K562 (cell line): ENCODE measurements around the gene MEF2C. TPM values are rescaled to one million over a fixed set of nuclear protein-coding genes. Genes with fewer than 3 reads are reported as not detected.
A peak's percentile ranks its signal among the peaks of the same experiment; 100 is the strongest.

Experiments
- ATAC-seq: fragments of 200-7000 bp; cut with Tn5 transposase; 3 replicates; pipeline ENCODE4 v1.9.1; 2020; ENCODE audit warnings: moderate library complexity
- BruUV-seq: library from RNA; stranded (reverse); fragments of 400-500 nt; replicated peaks from 2 replicates; lab custom pipeline; 2021; lab: Mats Ljungman, UMichigan
- CTCF ChIA-PET: fragments of 300-600 bp; formaldehyde crosslinking; extraction: SDS; loops from one replicate; lab custom pipeline; 2021; ENCODE audit warnings: low intra/inter-chr PET ratio; lab: Yijun Ruan, JAX
- POLR2A ChIA-PET: fragments of 300-600, 350-650 bp; sonication (Branson Sonifier 250); formaldehyde crosslinking; extraction: SDS; loops from one replicate; lab custom pipeline; 2021; ENCODE audit warnings: antibody characterized with exemption, inconsistent platforms; lab: Yijun Ruan, JAX
- DNase-seq, 4 experiments: peaks; one replicate each; pipeline versions ENCODE4 v3.0.0 to v3.0.0-alpha.2; 2011 to 2018; ENCODE audit warnings: low spot score in 3 of 4, mixed read lengths in 3 of 4; ENCODE audit errors: extremely low read depth in 1 of 4
- FAIRE-seq: peaks from 2 replicates; lab custom pipeline; 2011; peaks lifted over from hg19 to GRCh38; lab: Jason Lieb, UNC
- H2AFZ ChIP-seq: 2 replicates; pipeline ENCODE4 v1.6.0; 2011; ENCODE audit warnings: low read depth, low read length, control low read depth, inconsistent platforms
- H3K27ac ChIP-seq: fragments of 200-600 bp; 3 replicates; pipeline ENCODE4 v1.8.0; 2011; ENCODE audit warnings: low read depth, mild to moderate bottlenecking, control low read depth, inconsistent platforms, low read length, moderate library complexity, mixed read lengths; ENCODE audit errors: extremely low read depth
- H3K27me3 ChIP-seq, 2 experiments: fragments of 300-600 bp in 1 of 2; 2 replicates in 1 of 2; 3 replicates in 1 of 2; pipeline versions ENCODE4 v1.6.0 to v1.8.0; 2011; ENCODE audit warnings: inconsistent platforms in 2 of 2, low read length in 2 of 2, mild to moderate bottlenecking in 1 of 2, mixed read lengths in 1 of 2, moderate library complexity in 1 of 2; ENCODE audit not compliant: control insufficient read depth in 2 of 2, insufficient read depth in 2 of 2
- H3K36me3 ChIP-seq: fragments of 300-600 bp; 3 replicates; pipeline ENCODE4 v1.8.0; 2011; ENCODE audit warnings: mild to moderate bottlenecking, low read length, inconsistent platforms; ENCODE audit not compliant: control insufficient read depth, insufficient read depth
- H3K4me1 ChIP-seq, 2 experiments: fragments of 200-600 bp in 1 of 2; replicated peaks in 1 of 2; 2 replicates in 1 of 2; 3 replicates in 1 of 2; pipeline versions ENCODE4 v1.5.1 to v1.8.0; 2011; ENCODE audit warnings: inconsistent platforms in 2 of 2, low read length in 2 of 2, mild to moderate bottlenecking in 1 of 2, mixed read lengths in 1 of 2, moderate library complexity in 1 of 2; ENCODE audit not compliant: control insufficient read depth in 2 of 2, insufficient read depth in 2 of 2
- H3K4me2 ChIP-seq: 2 replicates; pipeline ENCODE4 v1.6.1; 2011; ENCODE audit warnings: low read length, control low read depth, inconsistent platforms, mixed read lengths; ENCODE audit not compliant: insufficient read depth
- H3K4me3 ChIP-seq: fragments of 200-600 bp; sonication (generic), shearing (Covaris generic); 2 replicates; pipeline ENCODE4 v1.5.1; 2016; ENCODE audit warnings: control low read depth, inconsistent platforms
- H3K79me2 ChIP-seq: fragments of 200-600 bp; 3 replicates; pipeline ENCODE4 v1.8.0; 2011; ENCODE audit warnings: low read length, inconsistent platforms; ENCODE audit not compliant: control insufficient read depth, insufficient read depth
- H3K9ac ChIP-seq, 2 experiments: 2 replicates each; pipeline versions ENCODE4 v1.6.0 to v1.6.1; 2011; ENCODE audit warnings: low read depth in 2 of 2, low read length in 2 of 2, control low read depth in 1 of 2, inconsistent platforms in 1 of 2, mild to moderate bottlenecking in 1 of 2, mixed read lengths in 1 of 2; ENCODE audit not compliant: insufficient read depth in 1 of 2
- H3K9me1 ChIP-seq: one replicate; pipeline ENCODE4 v1.6.0; 2011; ENCODE audit warnings: inconsistent platforms, mild to moderate bottlenecking, low read length, moderate library complexity; ENCODE audit not compliant: control insufficient read depth, insufficient read depth
- H3K9me3 ChIP-seq: replicated peaks from 2 replicates; pipeline ENCODE4 v1.5.1; 2011; ENCODE audit warnings: low read depth, low read length, inconsistent platforms; ENCODE audit not compliant: control insufficient read depth, insufficient read depth
- H4K20me1 ChIP-seq: replicated peaks from 2 replicates; pipeline ENCODE4 v1.6.1; 2011; ENCODE audit warnings: low read length, inconsistent platforms, mixed read lengths; ENCODE audit not compliant: control insufficient read depth, insufficient read depth
- ADNP ChIP-seq: fragments of 200-800 bp; sonication (Bioruptor generic); IDR thresholded peaks from 2 replicates; pipeline ENCODE4 v1.6.1; 2016; ENCODE audit warnings: missing genetic modification characterization, missing compliant biosample characterization
- EZH2 ChIP-seq: IDR thresholded peaks from 2 replicates; pipeline ENCODE4 v1.6.1; 2012; ENCODE audit warnings: low read depth, mild to moderate bottlenecking, inconsistent platforms, low read length, borderline replicate concordance
- NFATC3 ChIP-seq: fragments of 450-650 bp; IDR thresholded peaks from 2 replicates; pipeline ENCODE4 v1.6.1; 2017; ENCODE audit warnings: mild to moderate bottlenecking
- ZKSCAN8 ChIP-seq: fragments of 200-800 bp; sonication (Bioruptor generic); IDR thresholded peaks from 2 replicates; pipeline ENCODE4 v1.6.1; 2016; ENCODE audit warnings: missing genetic modification characterization, missing compliant biosample characterization
- WGBS: fragments of 100-300 bp; shearing (Covaris generic); methylation state at CpG from one replicate; pipeline ENCODE4 v1.1.6; 2016; ENCODE audit warnings: low coverage, mixed read lengths; ENCODE audit not compliant: insufficient coverage; ENCODE audit errors: missing lambda C conversion rate; 5-methylcytosine and 5-hydroxymethylcytosine counted together
- in situ Hi-C: fragments of 300-500 bp; cut with MboI; formaldehyde crosslinking; loops from 4 replicates; pipeline ENCODE4 v1.15.0; 2018; ENCODE audit warnings: inconsistent platforms, mixed read lengths
- intact Hi-C: fragments of 100-400 bp; cut with micrococcal nuclease; formaldehyde crosslinking; loops from 2 replicates; pipeline ENCODE4 v1.14.2; 2022
- polyA plus RNA-seq, 8 experiments: library from polyadenylated mRNA; depleted of rRNA in 4 of 8; stranded (reverse) in 5 of 8; unstranded in 3 of 8; fragments of >200 nt; fragmentation: Nextera tagmentation in 2 of 8; fragmentation: Illumina TruSeq in 1 of 8; extraction: Ambion mirVana in 2 of 8; extraction: Trizol in 1 of 8; gene quantifications; 2 replicates each; pipeline versions ENCODE4 v1.2.1 to v1.2.3, GENCODE V29; 2011 to 2014; ENCODE audit warnings: inconsistent platforms in 1 of 8, missing spikeins in 1 of 8
- total RNA-seq, 7 experiments: library from RNA; depleted of rRNA in 6 of 7; stranded (reverse); fragments of >200 nt in 6 of 7; fragmentation: Illumina TruSeq in 2 of 7; extraction: Trizol in 2 of 7; gene quantifications; 2 replicates each; pipeline versions ENCODE4 v1.2.1 to v1.2.3, GENCODE V29; 2011 to 2021; ENCODE audit warnings: low replicate concordance in 1 of 7
- TF ChIP-seq, protein P1 (sequence below): fragments of 250-450 bp; sonication (Bioruptor Pico); IDR thresholded peaks from 2 replicates; pipeline ENCODE4 v1.8.0; 2021; ENCODE audit warnings: moderate library complexity, mild to moderate bottlenecking, inconsistent platforms

MEF2C gene
- total and polyA plus RNA-seq, 9 of the 15 experiments (the other 6 are each of a cell fraction or from before 2014, with no cell fraction given): 25.1 to 67.8 (median 58.3) TPM

DNA sequence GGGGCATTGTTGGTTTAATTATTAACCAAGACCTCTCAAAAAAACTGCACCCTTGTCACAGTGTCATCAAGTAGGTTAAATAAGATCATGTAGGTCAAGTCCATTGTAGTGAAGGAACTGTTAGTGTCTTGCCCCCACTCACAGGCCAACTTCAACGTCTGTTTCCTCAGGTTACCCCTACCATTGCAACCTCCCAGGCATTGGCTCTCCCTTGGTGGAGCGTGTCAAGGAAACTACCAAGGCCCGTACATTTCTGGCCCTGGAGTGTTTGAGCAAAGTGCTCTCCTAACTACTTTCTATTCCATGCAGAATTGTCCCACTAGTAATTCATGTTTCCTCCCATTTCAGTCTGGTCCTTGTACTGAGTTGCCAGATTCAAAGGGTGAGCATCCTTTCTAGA, 167.5 kb downstream of the MEF2C start (continued):
- TF ChIP-seq NFATC3: no peak
- TF ChIP-seq, protein P1, sequence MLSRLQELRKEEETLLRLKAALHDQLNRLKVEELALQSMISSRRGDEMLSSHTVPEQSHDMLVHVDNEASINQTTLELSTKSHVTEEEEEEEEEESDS (CRISPR knock-in tag): no peak
- TF ChIP-seq ADNP (tag): no peak
- TF ChIP-seq ZKSCAN8 (CRISPR knock-in tag): no peak

DNA sequence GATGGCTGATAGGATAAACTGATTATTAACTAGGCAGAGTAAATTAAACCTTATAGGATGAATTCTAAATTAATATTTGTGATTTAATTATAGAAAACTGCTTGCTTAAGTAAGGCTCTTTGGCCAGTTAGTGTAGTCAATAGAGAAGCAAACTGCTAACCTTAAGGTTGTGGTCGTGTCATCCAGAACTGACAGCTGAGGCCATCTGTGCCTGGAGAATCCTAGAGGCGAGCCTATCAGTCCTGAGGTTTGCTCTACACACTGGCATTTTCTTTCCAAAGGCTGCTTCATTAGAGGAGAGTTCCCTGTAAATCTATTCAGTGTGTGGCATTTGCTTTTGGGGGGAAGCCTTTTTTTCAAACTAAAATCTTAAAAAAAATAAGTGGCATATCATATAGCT, 169.2 kb downstream of the MEF2C start:
- H2AFZ ChIP-seq: no peak overlapping the region
- H3K4me3 ChIP-seq: no peak overlapping the region
- intact Hi-C loops (no loop called here), in situ Hi-C loops (loop anchor here (25.0 kb wide), 1 partner anchor 1548 kb away; no protein-coding TSS in a partner anchor)
- TF ChIP-seq EZH2: no peak
- H3K27me3 ChIP-seq: no peaks in the 10 kb centered on the region
- 33% methylated on average over 2 of the region's 2 CpGs for WGBS
- ATAC-seq (0 out of 3 replicates have a peak, but pooled peaks have one; percentile 26), FAIRE-seq (no peak), DNase-seq (no peak)
- H4K20me1 ChIP-seq: no peaks in the 10 kb centered on the region
- no peak overlapping the region for H3K9ac ChIP-seq
- no peaks in the 10 kb centered on the region for H3K36me3 ChIP-seq
- POLR2A ChIA-PET: interaction anchor here (0.6 to 1.0 kb wide), 2 partner anchors 16 to 775 kb away, joined by 3 read pairs; no protein-coding TSS in a partner anchor
- no peaks in the 10 kb centered on the region for H3K79me2 ChIP-seq
- no peaks in the 10 kb centered on the region for H3K4me1 ChIP-seq
- no peak overlapping the region for H3K27ac ChIP-seq
- CTCF ChIA-PET: no interaction called here
- H3K9me1 ChIP-seq: no peaks in the 10 kb centered on the region
- no TSS peak for BruUV-seq
- no peak overlapping the region for H3K4me2 ChIP-seq
- no peaks in the 10 kb centered on the region for H3K9me3 ChIP-seq
